ENCODE measurements around the gene DNAH5. TPM values are rescaled to one million over a fixed set of nuclear protein-coding genes. Genes with fewer than 3 reads are reported as not detected.

Gene DNAH5
- total and polyA plus RNA-seq, 2 donors (not counting 3 experiments of a cell fraction or from before 2014, with no cell fraction given): 0.23 to 1.7 TPM

- no TSS peak for BruUV-seq (replicated peaks)
- Histone ChIP-seq H3K27ac (ENCODE audit: insufficient read depth, low read depth, low read length) (no peak overlapping the region), H4K20me1 (replicated peaks; ENCODE audit: control insufficient read depth, extremely low read depth, insufficient read depth, low read length) (no peaks in the 10 kb centered on the region), H3K9me1 (replicated peaks; ENCODE audit: control insufficient read depth, extremely low read depth, insufficient read depth, low read length) (no peaks in the 10 kb centered on the region), H3K79me2 (ENCODE audit: control insufficient read depth, insufficient read depth, low read length) (no peaks in the 10 kb centered on the region), H3K9ac (replicated peaks; ENCODE audit: extremely low read depth, insufficient read depth, low read length) (no peak overlapping the region), H3K9me3 (replicated peaks; ENCODE audit: control insufficient read depth, insufficient read depth, low read length) (no peaks in the 10 kb centered on the region), H3K4me1 (ENCODE audit: control insufficient read depth, extremely low read depth, insufficient read depth, low read length) (no peaks in the 10 kb centered on the region), H2AFZ (ENCODE audit: low read depth, low read length) (no peak overlapping the region), H3K4me2 (ENCODE audit: insufficient read depth, low read length) (no peak overlapping the region), H3K27me3 (ENCODE audit: control insufficient read depth in 2 of 2, insufficient read depth in 2 of 2, low read length in 2 of 2) (no peaks in the 10 kb centered on the region), H3K4me3 (replicated peaks in 1 of 3; ENCODE audit: insufficient read depth in 1 of 3, low read depth in 1 of 3, low read length in 3 of 3) (no peak overlapping the region), H3K36me3 (ENCODE audit: control insufficient read depth in 2 of 2, extremely low read depth in 1 of 2, insufficient read depth in 2 of 2, low read length in 2 of 2) (no peaks in the 10 kb centered on the region)
- no peak for FAIRE-seq
- TF ChIP-seq POLR2AphosphoS5 (IDR thresholded peaks at IDR 0.05; ENCODE audit: insufficient read depth, low read depth, low read length) (no peak), MYC (IDR thresholded peaks at IDR 0.05; ENCODE audit: low read depth, low read length) (no peak), GATA2 (IDR thresholded peaks at IDR 0.05; ENCODE audit: insufficient read depth, insufficient read length, low read depth, low read length) (no peak), JUN (IDR thresholded peaks at IDR 0.05; ENCODE audit: borderline replicate concordance, insufficient read depth, insufficient read length, low read depth) (no peak), MAX (IDR thresholded peaks at IDR 0.05; ENCODE audit: insufficient read depth, insufficient read length) (no peak), POLR2A (IDR thresholded peaks at IDR 0.05; ENCODE audit: low read depth, low read length) (no peak), FOS (IDR thresholded peaks at IDR 0.05; ENCODE audit: borderline replicate concordance, insufficient read depth, low read length) (no peak), EZH2 (IDR thresholded peaks at IDR 0.05; ENCODE audit: borderline replicate concordance, low read depth, low read length, severe bottlenecking) (no peak), CTCF (IDR thresholded peaks at IDR 0.05; ENCODE audit: extremely low read depth in 1 of 2, insufficient read depth in 1 of 2, low read depth in 1 of 2, low read length in 2 of 2) (no peak)
- no peak for DNase-seq (ENCODE audit: low read depth, low spot score)
- dilution Hi-C loops (cut with MboI; ENCODE audit: extremely low pct_ligation_motif_present, low sequenced_read_pairs): no loop called here
- ChIA-PET CTCF (no interaction called here), POLR2A (no interaction called here)
- intact Hi-C loops (cut with micrococcal nuclease): no loop called here
Measured at GRCh38 chr5:13917061-13917460, 27.4 kb downstream of the DNAH5 start.

All from endothelial cell of umbilical vein (primary cell).